IMR-90 (cell line): ENCODE results near the gene PPIL4. TPM values are rescaled to one million over a fixed set of nuclear protein-coding genes. Genes with fewer than 3 reads are reported as not detected.

Experiments used
- ATAC-seq: fragments of 200-7000 bp; cut with Tn5 transposase; 2 replicates; pipeline ENCODE4 v1.9.1; 2020; ENCODE audit warnings: low read depth, mild to moderate bottlenecking, moderate library complexity
- BruUV-seq: library from RNA; stranded (reverse); fragments of 400-500 nt; replicated peaks from 2 replicates; lab custom pipeline; 2021; lab: Mats Ljungman, UMichigan
- CTCF ChIA-PET: fragments of 300-600 bp; formaldehyde crosslinking; extraction: SDS; loops from one replicate; lab custom pipeline; 2021; ENCODE audit warnings: antibody characterized with exemption; lab: Yijun Ruan, JAX
- POLR2A ChIA-PET: fragments of 300-600 bp; sonication (Branson Sonifier 250); formaldehyde crosslinking; loops from one replicate; lab custom pipeline; 2022; ENCODE audit warnings: antibody characterized with exemption; ENCODE audit not compliant: unreplicated experiment; lab: Charles Lee
- DNase-seq: peaks from one replicate; pipeline ENCODE4 v3.0.0; 2013
- H2AFZ ChIP-seq: replicated peaks from 2 replicates; pipeline ENCODE3; 2013; ENCODE audit warnings: low read length, mild to moderate bottlenecking; ENCODE audit not compliant: poor library complexity
- H2AK5ac ChIP-seq: 2 replicates; pipeline ENCODE4 v1.6.1; 2013; ENCODE audit warnings: low read depth, low read length, inconsistent platforms
- H2AK9ac ChIP-seq: replicated peaks from 2 replicates; pipeline ENCODE3; 2013; ENCODE audit warnings: mild to moderate bottlenecking, low read depth, low read length, moderate library complexity; ENCODE audit not compliant: poor library complexity
- H2BK120ac ChIP-seq: 2 replicates; pipeline ENCODE4 v1.6.1; 2013; ENCODE audit warnings: low read depth, low read length, inconsistent platforms
- H2BK15ac ChIP-seq: 3 replicates; pipeline ENCODE4 v1.6.1; 2013; ENCODE audit warnings: low read depth, low read length, inconsistent platforms
- H2BK20ac ChIP-seq: 2 replicates; pipeline ENCODE4 v1.6.1; 2013; ENCODE audit warnings: low read depth, mild to moderate bottlenecking, inconsistent platforms, low read length, moderate library complexity
- H2BK5ac ChIP-seq: 2 replicates; pipeline ENCODE4 v1.6.1; 2013; ENCODE audit warnings: mild to moderate bottlenecking, low read depth, low read length, inconsistent platforms; ENCODE audit not compliant: poor library complexity, severe bottlenecking
- H3K14ac ChIP-seq: replicated peaks from 2 replicates; pipeline ENCODE4 v1.6.1; 2013; ENCODE audit warnings: low read depth, low read length, inconsistent platforms
- H3K18ac ChIP-seq: 2 replicates; pipeline ENCODE4 v1.6.1; 2013; ENCODE audit warnings: low read depth, low read length, control low read depth
- H3K23ac ChIP-seq: 2 replicates; pipeline ENCODE4 v1.6.1; 2013; ENCODE audit warnings: low read depth, low read length, inconsistent platforms
- H3K27ac ChIP-seq: 2 replicates; pipeline ENCODE4 v1.5.1; 2013; ENCODE audit warnings: mild to moderate bottlenecking, control low read depth, low read length; ENCODE audit not compliant: insufficient read depth
- H3K27me3 ChIP-seq: 2 replicates; pipeline ENCODE4 v1.6.1; 2013; ENCODE audit warnings: low read length; ENCODE audit not compliant: control insufficient read depth, insufficient read depth
- H3K36me3 ChIP-seq: 2 replicates; pipeline ENCODE4 v1.6.1; 2013; ENCODE audit warnings: low read length, mixed read lengths; ENCODE audit not compliant: control insufficient read depth, insufficient read depth
- H3K4ac ChIP-seq: 2 replicates; pipeline ENCODE4 v1.6.1; 2013; ENCODE audit warnings: low read depth, low read length, inconsistent platforms
- H3K4me1 ChIP-seq: 2 replicates; pipeline ENCODE4 v1.6.1; 2013; ENCODE audit warnings: low read length, mixed read lengths; ENCODE audit not compliant: control insufficient read depth, insufficient read depth
- H3K4me2 ChIP-seq: 2 replicates; pipeline ENCODE4 v1.6.1; 2013; ENCODE audit warnings: low read depth, mild to moderate bottlenecking, control low read depth, low read length, moderate library complexity
- H3K4me3 ChIP-seq: 2 replicates; pipeline ENCODE4 v1.5.1; 2013; ENCODE audit warnings: low read depth, mild to moderate bottlenecking, control low read depth, low read length, moderate library complexity; ENCODE audit not compliant: insufficient read depth
- H3K56ac ChIP-seq: 2 replicates; pipeline ENCODE4 v1.6.1; 2013; ENCODE audit warnings: low read length, inconsistent platforms; ENCODE audit not compliant: insufficient read depth; ENCODE audit errors: extremely low read depth
- H3K79me1 ChIP-seq, 2 experiments: 2 replicates each; pipeline ENCODE4 v1.6.1; 2013; ENCODE audit warnings: low read length in 2 of 2, inconsistent platforms in 1 of 2, low read depth in 1 of 2
- H3K9ac ChIP-seq: 2 replicates; pipeline ENCODE4 v1.6.1; 2013; ENCODE audit warnings: low read depth, low read length, control low read depth
- H3K9me1 ChIP-seq: 2 replicates; pipeline ENCODE4 v1.6.1; 2013; ENCODE audit warnings: low read length, inconsistent platforms; ENCODE audit not compliant: insufficient read depth
- H3K9me3 ChIP-seq: 2 replicates; pipeline ENCODE4 v1.6.1; 2013; ENCODE audit warnings: low read length; ENCODE audit not compliant: control insufficient read depth, insufficient read depth
- H4K20me1 ChIP-seq: 2 replicates; pipeline ENCODE4 v1.6.1; 2013; ENCODE audit warnings: low read length, inconsistent platforms; ENCODE audit not compliant: insufficient read depth
- H4K5ac ChIP-seq: 2 replicates; pipeline ENCODE4 v1.6.1; 2013; ENCODE audit warnings: mild to moderate bottlenecking, low read depth, low read length, control low read depth
- H4K8ac ChIP-seq, 2 experiments: 2 replicates each; pipeline ENCODE4 v1.6.1; 2013; ENCODE audit warnings: low read depth in 2 of 2, low read length in 2 of 2, control low read depth in 1 of 2, inconsistent platforms in 1 of 2
- H4K91ac ChIP-seq: 2 replicates; pipeline ENCODE4 v1.6.1; 2013; ENCODE audit warnings: low read depth, low read length, inconsistent platforms; ENCODE audit not compliant: insufficient read depth
- BHLHE40 ChIP-seq: fragments of 150-350 bp; IDR thresholded peaks from 2 replicates; pipeline ENCODE4 v1.6.1; 2016; ENCODE audit warnings: mild to moderate bottlenecking, low read depth, low read length
- CEBPB ChIP-seq: IDR thresholded peaks from 2 replicates; pipeline ENCODE4 v1.6.1; 2012; ENCODE audit warnings: low read depth, low read length, improper control_type of control experiment
- ELK1 ChIP-seq: fragments of 150-350 bp; IDR thresholded peaks from 2 replicates; pipeline ENCODE4 v1.6.1; 2016; ENCODE audit warnings: low read depth, mild to moderate bottlenecking, low read length, moderate library complexity, borderline replicate concordance
- FOS ChIP-seq: fragments of 150-350 bp; IDR thresholded peaks from 2 replicates; pipeline ENCODE4 v1.6.1; 2016; ENCODE audit warnings: low read depth, low read length
- MAZ ChIP-seq: IDR thresholded peaks from 2 replicates; pipeline ENCODE4 v1.6.1; 2012; ENCODE audit warnings: low read depth, mild to moderate bottlenecking, low read length, improper control_type of control experiment, moderate library complexity, borderline replicate concordance
- MXI1 ChIP-seq: IDR thresholded peaks from 2 replicates; pipeline ENCODE4 v1.6.1; 2012; ENCODE audit warnings: low read depth, mild to moderate bottlenecking, low read length, moderate library complexity, borderline replicate concordance
- POLR2A ChIP-seq: IDR thresholded peaks from 2 replicates; pipeline ENCODE4 v1.6.1; 2012; ENCODE audit warnings: mild to moderate bottlenecking, low read depth, low read length
- RFX5 ChIP-seq: IDR thresholded peaks from 2 replicates; pipeline ENCODE4 v1.8.0; 2012; ENCODE audit warnings: low read depth, mild to moderate bottlenecking, low read length, moderate library complexity
- SMC3 ChIP-seq: fragments of 150-350 bp; IDR thresholded peaks from 2 replicates; pipeline ENCODE4 v1.6.1; 2016; ENCODE audit warnings: low read depth, mild to moderate bottlenecking, antibody characterized with exemption, low read length, moderate library complexity
- USF2 ChIP-seq: fragments of 150-350 bp; IDR thresholded peaks from 2 replicates; pipeline ENCODE4 v1.6.1; 2017; ENCODE audit warnings: mild to moderate bottlenecking, antibody characterized with exemption, low read length, low read depth
- WGBS, 2 experiments: methylation state at CpG; one replicate each; pipeline versions ENCODE4 v1.1.5 to v1.1.7; 2013; ENCODE audit warnings: missing lambda C conversion rate in 2 of 2; ENCODE audit not compliant: insufficient read length in 1 of 2; ENCODE audit errors: extremely low coverage in 2 of 2; 5-methylcytosine and 5-hydroxymethylcytosine counted together
- dilution Hi-C: fragments of 300-500 bp; cut with HindIII; formaldehyde crosslinking; loops from one replicate; pipeline ENCODE4 v1.14.3; 2018; ENCODE audit warnings: low sequenced_read_pairs; ENCODE audit not compliant: unreplicated experiment
- in situ Hi-C: fragments of 300-500 bp; cut with MboI; formaldehyde crosslinking; loops from 3 replicates; pipeline ENCODE4 v1.14.3; 2019; ENCODE audit warnings: low sequenced_read_pairs, inconsistent platforms, mixed read lengths
- intact Hi-C: fragments of 100-400 bp; cut with micrococcal nuclease; formaldehyde crosslinking; loops from 2 replicates; pipeline ENCODE4 v1.10.0; 2022
- polyA plus RNA-seq, 3 experiments: library from polyadenylated mRNA; depleted of rRNA; stranded (reverse); fragments of >200 nt; gene quantifications; 2 replicates each; pipeline ENCODE4 v1.2.3, GENCODE V29; 2012; ENCODE audit warnings: low replicate concordance in 1 of 3
- total RNA-seq: library from RNA; depleted of rRNA; stranded (reverse); fragments of >200 nt; gene quantifications from 2 replicates; pipeline ENCODE4 v1.2.3, GENCODE V29; 2012

The PPIL4 gene
- total and polyA plus RNA-seq, 2 of the 4 experiments (the other 2 are of a cell fraction): 10.6 to 13.3 TPM

GRCh38 chr6:149563203-149563927 is 17.5 kb upstream of the PPIL4 start:
- Histone ChIP-seq H4K5ac (no peak overlapping the region; the same call in 1 of the 2 replicates), H4K91ac (peak overlapping the region; percentile 71; the same call in 1 of the 2 replicates), H3K9me1 (peaks cover 3% of the 10 kb centered on the region), H2AK5ac (peak overlapping the region; percentile 93; the same call in 1 of the 2 replicates), H3K36me3 (no peaks in the 10 kb centered on the region), H3K4me1 (peaks cover 3% of the 10 kb centered on the region), H3K56ac (no peak overlapping the region), H2BK5ac (peak overlapping the region; percentile 83), H3K14ac (peak overlapping the region; percentile 83; the same call in 1 of the 2 replicates), H3K23ac (peak overlapping the region; percentile 59; the same call in 1 of the 2 replicates), H4K20me1 (peaks cover 9% of the 10 kb centered on the region; the same call in 1 of the 2 replicates), H4K8ac (peak overlapping the region; percentile 10 to 83; a peak in 2 of 4 replicates), H3K4me3 (no peak overlapping the region), H3K9me3 (no peaks in the 10 kb centered on the region), H2BK15ac (peak overlapping the region; percentile 93; the same call in 1 of the 3 replicates), H3K79me1 (peaks cover 14 to 21% of the 10 kb centered on the region in 2 experiments), H2BK120ac (peak overlapping the region; percentile 77), H2AFZ (peak overlapping the region; percentile 75), H3K4ac (peak overlapping the region; percentile 33; the same call in 1 of the 2 replicates), H2AK9ac (no peak overlapping the region), H3K9ac (0 out of 2 replicates have a peak overlapping the region, but pooled peaks have one; percentile 62), H2BK20ac (peak overlapping the region; percentile 54), H3K27me3 (peaks cover 2% of the 10 kb centered on the region), H3K27ac (peak overlapping the region; percentile 95), H3K4me2 (peak overlapping the region; percentile 45; the same call in 1 of the 2 replicates), H3K18ac (peak overlapping the region; percentile 39)
- DNase-seq (peak; percentile 90), ATAC-seq (no peak)
- ChIA-PET POLR2A (no interaction called here), CTCF (interaction anchor here (0.6 kb wide), 2 partner anchors 353 to 1105 kb away, joined by 4 to 6 read pairs; no protein-coding TSS in a partner anchor)
- dilution Hi-C loops (no loop called here), in situ Hi-C loops (no loop called here), intact Hi-C loops (loop anchor here (2.0 kb wide), 1 partner anchor 17 kb away; the partner anchor contains the start of gene PPIL4)
- no CpG with 5 or more reads among the region's 5 CpGs for WGBS, 2 experiments
- no TSS peak for BruUV-seq
- no peak; the same call in 1 of the 2 replicates for TF ChIP-seq BHLHE40
- no peak for TF ChIP-seq MAZ
- TF ChIP-seq POLR2A: no peak
- TF ChIP-seq ELK1: no peak
- peak; percentile 94 for TF ChIP-seq FOS
- TF ChIP-seq SMC3: no peak
- no peak for TF ChIP-seq USF2
- TF ChIP-seq RFX5: no peak
- no peak for TF ChIP-seq MXI1
- TF ChIP-seq CEBPB: peak; percentile 90
